ENCODE data around the gene PTPN23. TPM values are rescaled to one million over a fixed set of nuclear protein-coding genes. Genes with fewer than 3 reads are reported as not detected.

PTPN23 gene, protein sequence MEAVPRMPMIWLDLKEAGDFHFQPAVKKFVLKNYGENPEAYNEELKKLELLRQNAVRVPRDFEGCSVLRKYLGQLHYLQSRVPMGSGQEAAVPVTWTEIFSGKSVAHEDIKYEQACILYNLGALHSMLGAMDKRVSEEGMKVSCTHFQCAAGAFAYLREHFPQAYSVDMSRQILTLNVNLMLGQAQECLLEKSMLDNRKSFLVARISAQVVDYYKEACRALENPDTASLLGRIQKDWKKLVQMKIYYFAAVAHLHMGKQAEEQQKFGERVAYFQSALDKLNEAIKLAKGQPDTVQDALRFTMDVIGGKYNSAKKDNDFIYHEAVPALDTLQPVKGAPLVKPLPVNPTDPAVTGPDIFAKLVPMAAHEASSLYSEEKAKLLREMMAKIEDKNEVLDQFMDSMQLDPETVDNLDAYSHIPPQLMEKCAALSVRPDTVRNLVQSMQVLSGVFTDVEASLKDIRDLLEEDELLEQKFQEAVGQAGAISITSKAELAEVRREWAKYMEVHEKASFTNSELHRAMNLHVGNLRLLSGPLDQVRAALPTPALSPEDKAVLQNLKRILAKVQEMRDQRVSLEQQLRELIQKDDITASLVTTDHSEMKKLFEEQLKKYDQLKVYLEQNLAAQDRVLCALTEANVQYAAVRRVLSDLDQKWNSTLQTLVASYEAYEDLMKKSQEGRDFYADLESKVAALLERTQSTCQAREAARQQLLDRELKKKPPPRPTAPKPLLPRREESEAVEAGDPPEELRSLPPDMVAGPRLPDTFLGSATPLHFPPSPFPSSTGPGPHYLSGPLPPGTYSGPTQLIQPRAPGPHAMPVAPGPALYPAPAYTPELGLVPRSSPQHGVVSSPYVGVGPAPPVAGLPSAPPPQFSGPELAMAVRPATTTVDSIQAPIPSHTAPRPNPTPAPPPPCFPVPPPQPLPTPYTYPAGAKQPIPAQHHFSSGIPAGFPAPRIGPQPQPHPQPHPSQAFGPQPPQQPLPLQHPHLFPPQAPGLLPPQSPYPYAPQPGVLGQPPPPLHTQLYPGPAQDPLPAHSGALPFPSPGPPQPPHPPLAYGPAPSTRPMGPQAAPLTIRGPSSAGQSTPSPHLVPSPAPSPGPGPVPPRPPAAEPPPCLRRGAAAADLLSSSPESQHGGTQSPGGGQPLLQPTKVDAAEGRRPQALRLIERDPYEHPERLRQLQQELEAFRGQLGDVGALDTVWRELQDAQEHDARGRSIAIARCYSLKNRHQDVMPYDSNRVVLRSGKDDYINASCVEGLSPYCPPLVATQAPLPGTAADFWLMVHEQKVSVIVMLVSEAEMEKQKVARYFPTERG (N-terminal part only)
- total RNA-seq: 10.7 and 18.7 TPM in 2 replicates
- 17.1 and 17.4 TPM in 2 replicates for polyA plus RNA-seq

DNA sequence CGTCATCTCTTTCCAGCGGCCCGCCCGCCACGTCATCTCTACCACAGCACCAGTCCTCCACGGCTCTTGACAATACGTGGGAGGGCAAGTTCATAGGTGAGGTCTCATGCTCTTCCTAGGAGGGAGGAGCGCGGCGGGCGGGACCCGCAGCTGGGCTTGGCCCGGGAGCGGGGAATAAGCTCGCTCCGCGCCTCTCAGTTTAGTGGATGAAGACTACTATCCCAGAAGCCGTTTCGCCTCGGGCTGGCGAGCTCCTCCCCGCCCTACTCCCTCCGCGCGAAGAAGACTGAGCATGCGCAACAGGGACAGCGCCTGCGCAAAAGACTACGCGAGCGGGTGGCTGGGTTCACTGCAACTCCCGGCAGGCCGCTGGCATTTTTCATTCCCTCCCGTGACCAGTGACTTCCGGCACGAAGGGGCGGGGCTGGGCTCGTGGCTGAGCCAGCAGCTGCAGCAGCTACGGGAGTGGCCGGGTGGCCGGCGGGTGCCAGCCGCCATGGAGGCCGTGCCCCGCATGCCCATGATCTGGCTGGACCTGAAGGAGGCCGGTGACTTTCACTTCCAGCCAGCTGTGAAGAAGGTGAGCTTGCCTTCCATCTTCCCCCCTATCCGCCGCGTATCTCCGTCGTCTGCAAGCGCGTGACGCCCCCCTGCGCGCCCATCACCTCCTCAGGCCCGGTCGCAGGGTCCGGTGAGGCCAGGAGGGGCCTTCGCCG lies at the start of gene PTPN23:
TSS of gene PTPN23 (plus strand) at position 421 of the 716 bp plus-strand sequence. CDS start at position 497, 76 bp downstream.
- H3K27me3 ChIP-seq: no peaks in the 10 kb centered on the region
- H3K9me3 ChIP-seq (ENCODE audit: low read depth): no peaks in the 10 kb centered on the region
- TF ChIP-seq CTCF (IDR thresholded peaks at IDR 0.05; ENCODE audit: low read depth, low read length): peak; percentile 6

DNA sequence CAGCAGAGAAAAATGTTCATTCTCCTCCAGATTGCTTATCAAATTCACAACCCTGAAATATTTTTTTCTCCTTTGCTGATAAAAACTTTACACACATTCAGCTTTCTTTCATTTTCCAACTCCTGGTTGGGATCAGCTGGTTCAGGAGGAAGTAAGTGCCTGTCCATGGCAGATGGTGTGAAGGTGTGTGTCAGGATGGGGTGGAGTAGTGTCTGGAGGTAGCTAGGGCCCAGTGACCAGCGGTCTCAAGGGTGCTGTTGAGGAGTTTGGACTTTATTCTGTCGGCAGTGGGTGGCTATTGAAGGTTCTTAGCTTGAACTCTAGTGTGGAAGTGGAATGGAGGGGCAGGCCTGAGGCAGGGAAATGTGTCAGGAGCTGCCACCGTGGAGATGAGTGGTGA lies 46.9 kb upstream of the PTPN23 start:
- no peak for DNase-seq (ENCODE audit: low read depth in 1 of 2, low spot score in 1 of 2)
- H3K9me3 ChIP-seq (ENCODE audit: low read depth): no peaks in the 10 kb centered on the region
- no peak for TF ChIP-seq CTCF (IDR thresholded peaks at IDR 0.05; ENCODE audit: low read depth, low read length)
- no peak overlapping the region for H3K27ac ChIP-seq
- H3K36me3 ChIP-seq: peaks cover 43% of the 10 kb centered on the region
- no peak overlapping the region for H3K4me3 ChIP-seq
- no peaks in the 10 kb centered on the region for H3K27me3 ChIP-seq
- H3K4me1 ChIP-seq (ENCODE audit: low read depth): no peaks in the 10 kb centered on the region

More for the DNA sequence above, at the start of gene PTPN23:
- H3K27ac ChIP-seq: peak within 1 kb of the TSS; percentile 88
- peak within 1 kb of the TSS; percentile 79 for H3K4me3 ChIP-seq
- peak; percentile 99 for DNase-seq (ENCODE audit: low read depth in 1 of 2, low spot score in 1 of 2)
- H3K4me1 ChIP-seq (ENCODE audit: low read depth): peaks cover 7% of the 10 kb centered on the region
- no peaks in the 10 kb centered on the region for H3K36me3 ChIP-seq

DNA sequence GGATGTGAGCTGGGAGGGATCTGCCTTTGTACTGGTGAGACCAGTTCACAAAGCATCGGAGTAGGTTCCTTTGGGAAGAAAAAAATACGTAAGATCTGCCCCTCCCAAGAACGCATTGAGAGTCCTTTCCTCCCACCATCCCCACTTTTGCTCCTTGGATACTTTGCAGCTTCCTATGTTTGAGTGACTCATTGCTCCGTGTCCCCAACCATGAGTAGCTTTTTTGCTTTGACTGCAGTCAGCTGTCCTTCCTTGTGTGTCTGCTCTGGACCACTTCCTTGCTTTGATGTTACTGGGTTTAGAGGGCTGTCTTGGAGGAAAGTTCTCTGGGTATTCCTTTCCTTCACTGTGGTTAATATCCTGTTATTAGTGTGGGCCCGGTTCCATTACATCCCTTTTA lies 43.2 kb upstream of the PTPN23 start:
- Histone ChIP-seq H3K27me3 (no peaks in the 10 kb centered on the region), H3K4me1 (ENCODE audit: low read depth) (no peaks in the 10 kb centered on the region), H3K36me3 (peaks cover 49% of the 10 kb centered on the region), H3K4me3 (no peak overlapping the region), H3K27ac (no peak overlapping the region), H3K9me3 (ENCODE audit: low read depth) (no peaks in the 10 kb centered on the region)
- no peak for TF ChIP-seq CTCF (IDR thresholded peaks at IDR 0.05; ENCODE audit: low read depth, low read length)
- DNase-seq (ENCODE audit: low read depth in 1 of 2, low spot score in 1 of 2): no peak

DNA sequence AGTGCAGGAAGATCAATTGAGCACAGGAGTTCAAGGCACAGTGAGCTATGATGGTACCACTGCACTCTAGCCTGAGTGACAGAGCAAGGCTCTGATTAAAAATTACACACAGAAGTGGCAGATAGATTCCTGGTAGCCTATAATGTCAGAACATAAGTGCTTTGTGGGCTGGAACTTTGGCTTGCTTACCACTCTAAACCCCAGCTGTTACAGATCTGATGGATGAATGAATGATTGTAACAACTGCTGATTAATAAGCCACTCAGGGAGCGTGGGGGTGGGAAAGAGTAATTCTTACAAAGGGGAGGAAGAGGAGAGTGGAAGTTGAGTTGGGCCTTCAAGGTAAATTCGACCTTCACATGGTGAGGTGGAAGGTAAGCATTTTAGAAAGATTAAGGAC lies 40.9 kb upstream of the PTPN23 start:
- no peak for DNase-seq (ENCODE audit: low read depth in 1 of 2, low spot score in 1 of 2)
- Histone ChIP-seq H3K4me1 (ENCODE audit: low read depth) (no peaks in the 10 kb centered on the region), H3K9me3 (ENCODE audit: low read depth) (no peaks in the 10 kb centered on the region), H3K27me3 (no peaks in the 10 kb centered on the region), H3K27ac (no peak overlapping the region), H3K36me3 (peaks cover 37% of the 10 kb centered on the region), H3K4me3 (no peak overlapping the region)
- TF ChIP-seq CTCF (IDR thresholded peaks at IDR 0.05; ENCODE audit: low read depth, low read length): no peak

All from cardiac muscle cell (in vitro differentiated cells and primary cell).